GM20000 (cell line): Measurements from ENCODE around the gene TRIP13.

Source experiments
- DNase-seq: peaks from one replicate; pipeline ENCODE4 v3.0.0; 2012; ENCODE audit warnings: low spot score
- TF ChIP-seq, protein P1 (sequence below): IDR thresholded peaks from 2 replicates; pipeline ENCODE4 v1.5.1; 2012; ENCODE audit warnings: mild to moderate bottlenecking, control low read depth; ENCODE audit errors: extremely low read depth, missing control alignments

The TRIP13 gene

DNA sequence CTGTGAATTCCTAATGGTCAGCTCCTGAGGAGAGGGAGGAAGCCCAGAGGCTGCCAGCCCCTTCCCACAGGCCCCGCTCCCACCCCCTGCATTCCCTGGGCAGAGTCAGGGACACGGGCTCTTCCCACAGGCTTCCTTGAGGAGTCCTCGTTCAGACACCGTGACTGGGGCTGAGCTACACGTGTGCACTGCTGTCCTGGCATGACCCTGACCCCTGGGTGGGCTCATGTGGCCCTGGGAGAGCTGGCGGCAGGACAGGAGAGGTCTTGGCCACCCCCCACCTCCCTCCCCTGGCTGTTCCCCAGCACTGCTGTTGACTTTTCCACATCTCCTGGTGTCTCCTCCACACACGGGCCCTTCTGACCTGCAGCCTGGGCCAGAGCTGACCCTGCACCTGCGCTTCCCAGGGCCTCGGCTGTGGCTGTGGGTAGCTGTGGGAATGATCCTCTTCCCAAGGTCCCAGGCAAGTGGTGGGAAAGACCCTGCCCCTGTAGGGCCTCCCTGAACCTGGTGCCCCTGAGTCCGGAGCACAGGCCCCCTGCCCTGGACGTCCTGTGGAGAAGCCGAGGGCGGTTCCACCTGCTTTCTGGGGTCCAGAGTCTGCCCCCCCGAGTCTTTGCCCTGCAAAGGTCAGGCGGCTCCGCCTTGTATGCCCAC, 59.4 kb downstream of the TRIP13 start:
- DNase-seq = no peak
- TF ChIP-seq, protein P1, sequence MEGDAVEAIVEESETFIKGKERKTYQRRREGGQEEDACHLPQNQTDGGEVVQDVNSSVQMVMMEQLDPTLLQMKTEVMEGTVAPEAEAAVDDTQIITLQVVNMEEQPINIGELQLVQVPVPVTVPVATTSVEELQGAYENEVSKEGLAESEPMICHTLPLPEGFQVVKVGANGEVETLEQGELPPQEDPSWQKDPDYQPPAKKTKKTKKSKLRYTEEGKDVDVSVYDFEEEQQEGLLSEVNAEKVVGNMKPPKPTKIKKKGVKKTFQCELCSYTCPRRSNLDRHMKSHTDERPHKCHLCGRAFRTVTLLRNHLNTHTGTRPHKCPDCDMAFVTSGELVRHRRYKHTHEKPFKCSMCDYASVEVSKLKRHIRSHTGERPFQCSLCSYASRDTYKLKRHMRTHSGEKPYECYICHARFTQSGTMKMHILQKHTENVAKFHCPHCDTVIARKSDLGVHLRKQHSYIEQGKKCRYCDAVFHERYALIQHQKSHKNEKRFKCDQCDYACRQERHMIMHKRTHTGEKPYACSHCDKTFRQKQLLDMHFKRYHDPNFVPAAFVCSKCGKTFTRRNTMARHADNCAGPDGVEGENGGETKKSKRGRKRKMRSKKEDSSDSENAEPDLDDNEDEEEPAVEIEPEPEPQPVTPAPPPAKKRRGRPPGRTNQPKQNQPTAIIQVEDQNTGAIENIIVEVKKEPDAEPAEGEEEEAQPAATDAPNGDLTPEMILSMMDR = no peak

DNA sequence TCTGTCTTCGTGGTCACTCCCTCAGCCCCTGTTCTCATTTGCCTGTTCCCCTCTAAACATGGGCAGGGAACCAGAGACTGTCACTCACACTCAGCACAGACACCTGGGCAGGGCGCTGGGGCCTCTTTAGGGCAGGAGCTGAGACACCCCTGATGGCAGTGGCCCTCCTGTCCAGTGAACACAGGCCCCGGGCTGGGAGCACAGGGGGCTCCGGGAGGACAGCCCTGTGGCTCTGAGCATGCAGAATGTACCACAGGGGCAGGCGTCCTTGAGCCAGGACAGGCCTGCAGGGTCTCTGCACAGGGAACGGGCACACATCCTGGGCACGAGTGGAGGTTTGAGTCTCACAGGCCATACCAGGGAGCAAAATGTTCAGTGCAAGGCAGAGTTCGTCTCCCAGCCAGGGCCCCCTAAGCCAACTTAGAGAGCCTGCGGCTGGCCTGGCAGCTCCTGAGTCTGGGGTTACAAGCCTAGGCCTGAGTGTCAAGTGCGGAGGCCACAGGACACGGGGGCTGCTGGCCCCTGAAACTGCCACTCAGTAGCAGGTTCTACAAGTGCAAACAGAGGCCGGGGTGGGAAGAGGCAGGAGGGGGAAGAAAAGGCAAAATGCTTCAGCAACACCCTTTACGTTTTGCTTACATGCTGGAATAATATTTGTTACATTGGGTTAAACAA, 60.0 kb downstream of the TRIP13 start:
- no peak for DNase-seq
- TF ChIP-seq, protein P1 = no peak

DNA sequence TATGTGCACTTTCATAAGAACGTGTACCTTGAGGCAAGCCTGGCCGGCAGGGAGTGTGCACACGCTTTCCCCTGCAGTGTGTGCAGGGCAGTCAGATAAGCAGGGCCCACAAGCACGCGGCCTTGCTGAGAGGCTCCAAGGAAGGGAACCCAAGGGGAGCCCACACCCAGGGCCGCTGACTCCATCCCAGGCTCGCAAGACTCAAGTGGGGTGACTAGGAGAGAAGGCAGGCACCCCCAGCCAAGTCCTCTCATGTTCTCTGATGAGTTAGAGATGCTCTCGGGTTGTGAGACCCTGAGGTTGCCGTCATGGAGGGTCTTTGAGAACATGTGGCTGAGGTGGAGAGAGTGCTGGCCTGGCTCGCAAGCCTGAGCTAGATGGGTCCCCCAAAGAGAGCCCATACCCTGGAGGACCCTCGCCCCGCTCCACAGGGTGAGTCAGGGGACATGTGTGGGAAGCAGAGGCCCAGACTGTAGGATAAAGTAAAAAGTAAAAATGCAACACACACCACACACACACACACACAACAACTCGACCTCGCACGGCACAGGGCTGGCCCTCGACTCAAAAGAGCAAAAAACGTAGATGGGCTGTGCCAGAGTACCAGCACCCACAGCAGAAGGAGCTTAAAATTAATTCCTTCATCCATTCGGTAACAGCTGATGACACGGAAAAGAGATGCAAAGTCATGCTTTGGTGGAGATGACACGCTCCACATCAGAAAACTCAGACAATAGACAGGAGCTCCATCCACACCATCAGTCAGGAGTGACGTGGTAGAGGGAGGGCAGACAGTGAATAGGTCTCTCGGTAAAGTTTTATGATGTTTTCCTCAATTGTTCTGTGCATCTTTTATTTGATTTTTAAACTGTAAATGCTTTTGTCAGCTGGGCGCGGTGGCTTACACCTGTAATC, 61.1 kb downstream of the TRIP13 start:
- TF ChIP-seq, protein P1 = no peak
- DNase-seq = no peak

DNA sequence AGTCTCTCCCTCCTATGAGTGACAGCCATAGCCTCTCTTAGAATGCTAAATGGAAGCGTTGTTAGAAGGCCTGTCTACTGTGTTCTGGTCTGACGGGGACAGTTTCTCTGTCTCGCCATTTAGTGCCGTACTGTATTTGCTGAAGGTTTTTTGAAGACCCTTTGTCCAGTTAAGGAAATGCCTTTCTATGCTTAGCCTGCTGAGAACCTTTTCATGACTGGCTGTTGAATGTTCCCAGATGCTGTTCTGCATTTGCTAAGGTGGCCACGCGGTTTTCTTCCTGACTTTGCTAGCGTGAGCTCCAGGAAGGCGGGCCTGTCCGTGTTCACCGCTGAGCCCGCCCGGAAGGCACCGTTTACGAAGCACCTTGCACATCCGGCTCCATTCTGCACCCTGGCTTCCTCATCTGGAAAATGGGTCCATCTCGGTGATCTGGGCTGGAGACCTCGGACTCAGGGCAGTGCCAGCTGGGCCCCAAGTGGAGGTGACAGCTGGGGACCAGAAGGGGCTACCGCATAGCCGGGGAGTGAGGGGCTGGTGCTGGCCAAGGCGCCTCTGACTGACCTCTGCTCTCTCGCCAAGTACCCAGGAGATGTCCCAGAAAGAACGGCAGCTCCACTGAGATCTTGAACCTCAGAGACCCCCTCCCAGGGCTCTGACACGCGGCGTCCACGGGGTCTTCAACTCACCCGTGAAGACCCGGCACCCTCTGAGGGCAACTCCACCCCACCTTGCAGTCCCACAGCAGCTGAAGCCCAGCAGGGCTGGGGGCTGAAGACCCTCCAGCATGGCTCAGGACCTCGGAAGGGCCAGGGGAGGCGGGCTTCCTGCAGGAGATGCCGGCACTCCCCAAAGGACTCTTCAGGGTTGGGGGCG, 63.4 kb downstream of the TRIP13 start:
- TF ChIP-seq, protein P1 = no peak
- no peak for DNase-seq

DNA sequence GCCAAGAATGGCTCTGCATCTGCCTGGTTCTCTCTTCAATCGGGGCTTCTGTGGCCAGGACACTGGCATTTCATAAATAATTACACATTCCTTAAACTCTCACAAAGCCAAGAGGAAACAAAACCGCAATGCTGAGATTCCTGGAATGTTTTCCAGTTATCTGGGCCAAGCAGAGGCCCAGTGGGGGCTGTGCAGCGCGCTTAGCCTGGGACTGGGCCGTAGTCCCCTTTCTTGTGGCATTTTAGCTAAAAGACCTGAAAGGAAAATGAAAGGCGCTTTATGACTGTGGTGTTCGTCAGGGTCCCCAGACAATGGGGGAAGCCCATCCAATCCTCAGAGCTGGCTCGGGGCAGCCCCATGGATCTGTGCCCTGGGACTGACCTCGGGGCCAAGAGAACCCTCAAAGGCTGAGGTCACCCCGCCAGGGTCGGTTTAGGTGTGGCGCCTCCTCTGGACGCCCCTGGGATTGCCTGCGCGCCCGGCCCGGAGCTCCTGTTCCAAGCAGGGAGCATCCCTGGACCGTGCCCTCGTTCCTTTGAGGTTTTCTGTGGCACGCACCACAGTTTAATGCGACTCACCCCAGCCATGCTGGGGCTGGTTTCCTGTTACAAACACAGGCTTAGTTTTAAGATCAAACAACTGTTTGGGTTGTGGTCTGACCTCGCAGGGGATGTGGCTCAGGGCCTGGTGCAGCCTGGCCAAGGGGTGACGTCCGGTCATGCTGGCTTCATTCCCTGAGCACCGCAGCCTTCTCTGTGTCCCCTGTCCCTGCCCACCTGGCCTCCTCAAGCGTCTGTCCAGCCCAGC, 64.5 kb downstream of the TRIP13 start:
- TF ChIP-seq, protein P1 = no peak

DNA sequence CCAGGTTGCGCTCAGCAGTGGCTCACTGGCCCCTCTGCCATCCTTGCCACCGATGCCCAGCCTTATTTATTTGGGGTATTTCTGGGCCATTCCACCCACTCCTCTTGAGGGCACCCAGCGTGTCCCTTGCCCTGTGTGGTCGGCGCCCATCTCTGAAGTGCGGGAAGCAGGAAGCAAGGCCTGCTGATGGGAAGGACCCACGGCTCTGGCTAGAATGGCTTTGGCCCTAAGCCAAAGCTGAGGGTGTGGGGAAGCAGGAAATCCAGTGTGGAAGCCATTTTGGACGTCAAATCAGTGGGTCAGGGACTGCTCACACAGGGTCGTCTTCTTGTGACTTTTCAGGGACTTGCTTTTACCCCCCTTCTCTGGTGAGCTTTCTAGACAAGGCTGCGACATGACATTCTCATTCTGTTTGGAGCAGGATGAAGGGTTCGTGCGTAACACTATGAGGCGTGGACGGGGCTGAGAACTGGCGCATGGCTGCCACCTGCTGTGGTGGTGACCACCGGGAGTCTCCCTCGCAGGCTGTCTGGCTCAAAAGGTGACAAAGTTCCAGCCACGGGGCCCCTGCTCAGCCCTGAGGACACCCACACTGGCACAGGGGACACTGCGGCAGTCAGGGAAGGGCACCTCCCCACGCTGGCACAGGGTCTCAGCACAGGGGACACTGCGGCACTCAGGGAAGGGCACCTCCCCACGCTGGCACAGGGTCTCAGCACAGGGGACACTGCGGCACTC, 65.2 kb downstream of the TRIP13 start:
- TF ChIP-seq, protein P1 = no peak
- no peak for DNase-seq

More for the DNA sequence above, 64.5 kb downstream of the TRIP13 start:
- peak; percentile 73 for DNase-seq
